Neural crest cell (in vitro differentiated cells): ENCODE data around the gene LRP11. TPM values are rescaled to one million over a fixed set of nuclear protein-coding genes. Genes with fewer than 3 reads are reported as not detected.
A peak's percentile ranks its signal among the peaks of the same experiment; 100 is the strongest.

ENCODE experiments used
- DNase-seq: peaks from one replicate; pipeline ENCODE4 v3.0.0; 2021; ENCODE audit warnings: low read depth, mixed read lengths, low spot score
- H3K27ac Mint-ChIP-seq: one replicate; pipeline ENCODE4 v1.8.0; 2021; ENCODE audit warnings: mild to moderate bottlenecking, mixed read lengths; ENCODE audit not compliant: unreplicated experiment
- H3K27me3 Mint-ChIP-seq: 2 replicates; pipeline ENCODE4 v1.8.0; 2021; ENCODE audit warnings: low read depth, mild to moderate bottlenecking, mixed read lengths
- H3K36me3 Mint-ChIP-seq: 2 replicates; pipeline ENCODE4 v1.8.0; 2021; ENCODE audit warnings: low read depth, mild to moderate bottlenecking, mixed read lengths
- H3K4me1 Mint-ChIP-seq: 2 replicates; pipeline ENCODE4 v1.8.0; 2021; ENCODE audit warnings: mixed read lengths
- H3K4me3 Mint-ChIP-seq: one replicate; pipeline ENCODE4 v1.8.0; 2021; ENCODE audit warnings: mild to moderate bottlenecking, mixed read lengths
- H3K9me3 Mint-ChIP-seq: 2 replicates; pipeline ENCODE4 v1.8.0; 2021; ENCODE audit warnings: mixed read lengths
- total RNA-seq: library from RNA; stranded (reverse); gene quantifications from 2 replicates; pipeline ENCODE4 v1.2.1, GENCODE V29; 2021
- TF ChIP-seq, protein P1 (sequence below): fragments of 200-600 bp; sonication (generic); conservative IDR thresholded peaks from 2 replicates; pipeline ENCODE4 v1.5.0; 2021; ENCODE audit warnings: antibody characterized with exemption, mild to moderate bottlenecking

LRP11 gene
- total RNA-seq, 1 donor from 2014 or later, result 29.8 TPM

DNA sequence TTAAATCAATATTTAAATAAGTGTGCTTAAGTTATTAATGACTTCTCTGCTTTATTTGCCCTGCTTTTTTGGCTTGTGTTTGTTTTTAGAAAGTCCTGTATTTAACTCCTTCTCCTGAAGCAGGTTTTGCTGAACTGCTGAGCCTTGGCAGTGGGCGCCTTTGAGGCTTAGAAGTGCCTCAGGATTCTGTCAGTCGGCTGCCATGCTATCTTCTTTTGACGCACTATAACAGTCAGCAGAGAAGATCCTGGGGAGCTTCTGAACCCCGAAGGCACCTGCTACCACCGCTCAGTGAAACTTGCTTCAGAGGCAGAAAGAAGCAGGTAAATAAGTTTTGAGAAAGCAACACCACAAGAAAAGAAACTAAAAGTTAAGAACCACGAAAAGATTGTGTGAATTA, 92.2 kb downstream of the LRP11 start:
- peaks cover 11% of the 10 kb centered on the region for H3K36me3 Mint-ChIP-seq
- H3K9me3 Mint-ChIP-seq, result no peaks in the 10 kb centered on the region

DNA sequence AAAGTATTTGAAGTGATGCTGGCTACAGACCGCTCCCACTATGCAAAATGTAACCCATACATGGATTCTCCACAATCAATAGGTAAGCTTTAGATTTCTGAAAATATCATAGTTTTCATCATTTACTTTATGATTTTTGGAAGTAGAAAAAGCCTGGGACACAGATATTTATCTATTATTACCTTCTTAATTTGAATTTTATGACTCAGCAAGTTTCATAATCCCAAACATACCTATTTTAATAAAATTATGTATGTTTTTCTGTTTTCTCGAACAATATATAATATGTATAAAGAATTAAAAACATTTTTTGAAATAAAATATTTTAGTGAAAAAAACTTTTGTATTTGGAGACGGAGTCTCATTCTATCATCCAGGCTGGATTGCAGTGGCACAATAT, 93.0 kb downstream of the LRP11 start:
- Mint-ChIP-seq H3K27ac (no peak overlapping the region), H3K36me3 (peaks cover 17% of the 10 kb centered on the region), H3K4me1 (no peaks in the 10 kb centered on the region), H3K4me3 (no peak overlapping the region), H3K9me3 (peaks cover 3% of the 10 kb centered on the region), H3K27me3 (no peaks in the 10 kb centered on the region)
- no peak for DNase-seq
- TF ChIP-seq, protein P1, sequence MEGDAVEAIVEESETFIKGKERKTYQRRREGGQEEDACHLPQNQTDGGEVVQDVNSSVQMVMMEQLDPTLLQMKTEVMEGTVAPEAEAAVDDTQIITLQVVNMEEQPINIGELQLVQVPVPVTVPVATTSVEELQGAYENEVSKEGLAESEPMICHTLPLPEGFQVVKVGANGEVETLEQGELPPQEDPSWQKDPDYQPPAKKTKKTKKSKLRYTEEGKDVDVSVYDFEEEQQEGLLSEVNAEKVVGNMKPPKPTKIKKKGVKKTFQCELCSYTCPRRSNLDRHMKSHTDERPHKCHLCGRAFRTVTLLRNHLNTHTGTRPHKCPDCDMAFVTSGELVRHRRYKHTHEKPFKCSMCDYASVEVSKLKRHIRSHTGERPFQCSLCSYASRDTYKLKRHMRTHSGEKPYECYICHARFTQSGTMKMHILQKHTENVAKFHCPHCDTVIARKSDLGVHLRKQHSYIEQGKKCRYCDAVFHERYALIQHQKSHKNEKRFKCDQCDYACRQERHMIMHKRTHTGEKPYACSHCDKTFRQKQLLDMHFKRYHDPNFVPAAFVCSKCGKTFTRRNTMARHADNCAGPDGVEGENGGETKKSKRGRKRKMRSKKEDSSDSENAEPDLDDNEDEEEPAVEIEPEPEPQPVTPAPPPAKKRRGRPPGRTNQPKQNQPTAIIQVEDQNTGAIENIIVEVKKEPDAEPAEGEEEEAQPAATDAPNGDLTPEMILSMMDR, result no peak

More for the DNA sequence above, 92.2 kb downstream of the LRP11 start:
- Mint-ChIP-seq H3K27ac (peak overlapping the region; percentile 27), H3K4me3 (no peak overlapping the region), H3K4me1 (no peaks in the 10 kb centered on the region), H3K27me3 (no peaks in the 10 kb centered on the region)
- no peak for DNase-seq
- TF ChIP-seq, protein P1, result no peak

DNA sequence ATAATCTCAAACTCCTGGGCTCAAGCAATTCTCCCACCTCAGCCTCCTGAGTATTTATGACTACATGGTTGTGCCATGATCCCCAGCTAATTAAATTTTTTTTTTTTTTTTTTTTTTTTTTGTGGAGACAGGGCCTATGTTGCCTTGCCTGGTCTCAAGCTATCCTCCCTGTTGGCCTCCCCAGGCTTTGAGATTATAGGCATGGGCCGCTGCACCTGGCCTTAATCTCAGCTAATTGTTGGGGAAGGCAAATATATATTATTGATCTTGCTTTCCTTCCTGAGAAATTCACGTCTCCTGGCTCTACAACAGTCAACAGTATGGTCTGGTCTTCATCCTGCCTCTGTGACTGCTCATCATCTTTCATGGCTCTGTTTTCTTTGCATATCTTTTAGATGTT, 94.5 kb downstream of the LRP11 start:
- no peak overlapping the region for H3K4me3 Mint-ChIP-seq

More for the DNA sequence above, 94.5 kb downstream of the LRP11 start:
- Mint-ChIP-seq H3K36me3 (peaks cover 21% of the 10 kb centered on the region), H3K27ac (no peak overlapping the region), H3K27me3 (no peaks in the 10 kb centered on the region), H3K9me3 (peaks cover 6% of the 10 kb centered on the region), H3K4me1 (no peaks in the 10 kb centered on the region)
- no peak for DNase-seq
- TF ChIP-seq, protein P1, result no peak

Other genes with a start within 250 kb of the LRP11 start
- 15.0 and 15.5 TPM in 2 replicates for gene KATNA1, start 215.6 kb downstream of the LRP11 start, total RNA-seq
- 27.4 and 32.7 TPM in 2 replicates for gene LATS1, start 146.3 kb downstream of the LRP11 start, total RNA-seq
- 67.2 and 73.3 TPM in 2 replicates for gene NUP43, start 117.8 kb downstream of the LRP11 start, total RNA-seq
- gene PCMT1, start 114.6 kb downstream of the LRP11 start, total RNA-seq, result 65.5 and 67.4 TPM in 2 replicates
- not detected in 2 replicates for gene RAET1E, start 33.8 kb upstream of the LRP11 start, total RNA-seq
- not detected in 2 replicates for gene RAET1G, start 58.8 kb upstream of the LRP11 start, total RNA-seq
- 0.23 and 0.30 TPM in 2 replicates for gene ULBP2, start 77.7 kb upstream of the LRP11 start, total RNA-seq
- gene ULBP1, start 99.6 kb upstream of the LRP11 start, total RNA-seq, result 2.3 and 2.5 TPM in 2 replicates
- gene RAET1L, start 161.2 kb upstream of the LRP11 start, total RNA-seq, result not detected in 2 replicates
- gene ULBP3, start 204.8 kb upstream of the LRP11 start, total RNA-seq, result 16.4 and 17.5 TPM in 2 replicates